ENCODE measurements around the gene B4GALT2.

GRCh38 chr1:43969746-43970466 lies 9.1 kb upstream of the B4GALT2 start, which contains the start of gene DPH2:
- TF ChIP-seq, protein P1, sequence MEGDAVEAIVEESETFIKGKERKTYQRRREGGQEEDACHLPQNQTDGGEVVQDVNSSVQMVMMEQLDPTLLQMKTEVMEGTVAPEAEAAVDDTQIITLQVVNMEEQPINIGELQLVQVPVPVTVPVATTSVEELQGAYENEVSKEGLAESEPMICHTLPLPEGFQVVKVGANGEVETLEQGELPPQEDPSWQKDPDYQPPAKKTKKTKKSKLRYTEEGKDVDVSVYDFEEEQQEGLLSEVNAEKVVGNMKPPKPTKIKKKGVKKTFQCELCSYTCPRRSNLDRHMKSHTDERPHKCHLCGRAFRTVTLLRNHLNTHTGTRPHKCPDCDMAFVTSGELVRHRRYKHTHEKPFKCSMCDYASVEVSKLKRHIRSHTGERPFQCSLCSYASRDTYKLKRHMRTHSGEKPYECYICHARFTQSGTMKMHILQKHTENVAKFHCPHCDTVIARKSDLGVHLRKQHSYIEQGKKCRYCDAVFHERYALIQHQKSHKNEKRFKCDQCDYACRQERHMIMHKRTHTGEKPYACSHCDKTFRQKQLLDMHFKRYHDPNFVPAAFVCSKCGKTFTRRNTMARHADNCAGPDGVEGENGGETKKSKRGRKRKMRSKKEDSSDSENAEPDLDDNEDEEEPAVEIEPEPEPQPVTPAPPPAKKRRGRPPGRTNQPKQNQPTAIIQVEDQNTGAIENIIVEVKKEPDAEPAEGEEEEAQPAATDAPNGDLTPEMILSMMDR (conservative IDR thresholded peaks at IDR 0.05), result no peak
- no peak for TF ChIP-seq ZFX (IDR thresholded peaks at IDR 0.05)

All from C4-2B (cell line).